KMS-11 (cell line): ENCODE results near the gene C19orf25.

Experiments
- H2AFZ ChIP-seq: fragments of 200-600 bp; sonication (generic); 2 replicates; pipeline ENCODE4 v1.6.1; 2016; ENCODE audit warnings: antibody characterized with exemption, mixed run types, low read depth
- H3K27ac ChIP-seq: fragments of 200-600 bp; sonication (generic); 2 replicates; pipeline ENCODE4 v1.6.1; 2016; ENCODE audit warnings: mild to moderate bottlenecking, mixed run types
- H3K27me3 ChIP-seq: fragments of 200-600 bp; sonication (generic); 2 replicates; pipeline ENCODE4 v1.6.1; 2017; ENCODE audit warnings: mild to moderate bottlenecking, low read depth, mixed run types, moderate library complexity; ENCODE audit not compliant: insufficient read depth
- H3K36me3 ChIP-seq: fragments of 200-600 bp; sonication (generic); 2 replicates; pipeline ENCODE4 v1.6.1; 2017; ENCODE audit warnings: mild to moderate bottlenecking, mixed run types; ENCODE audit not compliant: insufficient read depth
- H3K4me1 ChIP-seq: fragments of 200-600 bp; sonication (generic); 2 replicates; pipeline ENCODE4 v1.6.1; 2016; ENCODE audit warnings: mild to moderate bottlenecking, low read depth, mixed run types; ENCODE audit not compliant: poor library complexity, severe bottlenecking
- H3K4me2 ChIP-seq: fragments of 200-600 bp; sonication (generic); 2 replicates; pipeline ENCODE4 v1.7.0; 2016; ENCODE audit warnings: mild to moderate bottlenecking, mixed run types
- H3K4me3 ChIP-seq: fragments of 200-600 bp; sonication (generic); IDR thresholded peaks from 2 replicates; pipeline ENCODE4 v1.6.1; 2017; ENCODE audit warnings: low read depth, low read length, mixed read lengths; ENCODE audit not compliant: insufficient read depth
- H3K79me2 ChIP-seq: fragments of 200-600 bp; sonication (generic); 2 replicates; pipeline ENCODE4 v1.6.1; 2016; ENCODE audit warnings: low read depth, mixed run types; ENCODE audit not compliant: insufficient read depth
- H3K9ac ChIP-seq: fragments of 200-600 bp; sonication (generic); 2 replicates; pipeline ENCODE4 v1.6.1; 2016; ENCODE audit warnings: mild to moderate bottlenecking, mixed run types
- H4K20me1 ChIP-seq: fragments of 200-600 bp; sonication (generic); 2 replicates; pipeline ENCODE4 v1.6.1; 2016; ENCODE audit warnings: mild to moderate bottlenecking, mixed run types; ENCODE audit not compliant: insufficient read depth
- CTCF ChIP-seq: fragments of 200-600 bp; sonication (generic); conservative IDR thresholded peaks from 2 replicates; pipeline ENCODE4 v1.6.1; 2017; ENCODE audit warnings: low read depth, mild to moderate bottlenecking, antibody characterized with exemption, low read length, moderate library complexity, mixed read lengths

The C19orf25 gene

DNA sequence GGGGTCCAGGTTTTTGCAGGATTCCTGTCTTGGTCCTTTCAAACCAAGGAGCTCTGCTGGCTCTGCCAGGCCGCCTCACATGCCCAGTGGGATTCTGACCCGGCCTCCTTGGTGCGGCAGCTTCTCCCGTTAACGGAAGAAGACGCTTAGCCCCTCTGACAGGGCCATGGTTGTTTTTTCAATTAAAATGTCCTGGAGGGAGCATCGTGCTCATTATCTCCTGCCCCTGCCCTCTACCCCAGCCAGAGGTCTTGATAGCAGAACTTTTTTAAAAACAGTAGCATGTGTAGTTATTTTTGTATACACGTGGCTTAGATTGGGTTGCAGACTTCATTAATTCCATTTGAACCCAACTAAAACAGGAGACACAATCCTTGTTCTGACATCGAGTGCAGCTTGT lies 52.3 kb downstream of the C19orf25 start:
- Histone ChIP-seq H3K9ac (no peak overlapping the region), H3K4me2 (no peak overlapping the region), H3K27ac (no peak overlapping the region), H3K36me3 (no peaks in the 10 kb centered on the region; the same call in 1 of the 2 replicates), H3K4me3 (no peak overlapping the region), H4K20me1 (peaks cover 5% of the 10 kb centered on the region; the same call in 1 of the 2 replicates), H2AFZ (no peak overlapping the region), H3K27me3 (no peaks in the 10 kb centered on the region), H3K4me1 (no peaks in the 10 kb centered on the region), H3K79me2 (peaks cover 27% of the 10 kb centered on the region; the same call in 1 of the 2 replicates)
- no peak for TF ChIP-seq CTCF

GRCh38 chr19:1425902-1426301 lies 53.1 kb downstream of the C19orf25 start:
- TF ChIP-seq CTCF: no peak

DNA sequence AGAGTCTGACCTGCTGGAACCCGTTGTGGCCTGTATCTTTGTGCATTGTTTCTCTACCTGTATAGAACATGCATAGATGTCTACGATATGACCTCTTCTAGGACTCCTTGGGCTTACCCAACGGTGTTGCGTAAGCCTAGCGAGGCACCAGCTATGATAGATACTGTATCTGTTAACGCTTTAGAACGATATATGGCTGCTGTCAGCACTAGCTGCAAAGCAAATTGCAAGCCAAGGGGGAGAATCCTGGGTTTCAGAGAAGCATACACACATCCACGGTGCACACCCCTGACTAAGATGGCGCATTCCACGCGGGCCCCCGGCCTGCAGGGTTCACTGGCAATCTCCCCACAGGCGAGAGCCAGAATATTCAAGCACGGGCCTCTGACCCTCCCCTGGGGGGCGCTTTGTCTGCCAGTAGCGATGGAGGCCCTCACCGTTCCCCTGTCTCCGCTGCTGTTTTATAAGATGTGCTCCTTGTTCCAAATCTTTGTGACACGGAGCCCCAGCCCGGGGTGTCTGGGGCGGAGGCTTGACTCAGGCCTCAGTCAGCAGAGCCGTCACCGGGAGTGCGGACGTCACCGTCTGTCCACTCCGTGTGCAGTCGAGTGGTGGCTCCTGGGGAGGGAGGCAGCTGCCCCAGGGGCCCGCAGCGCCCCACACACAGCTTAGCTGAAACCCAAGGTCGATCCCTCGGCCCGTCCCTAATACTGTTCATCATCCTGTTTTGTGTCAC lies 53.7 kb downstream of the C19orf25 start:
- Histone ChIP-seq H3K9ac (no peak overlapping the region), H3K4me3 (no peak overlapping the region), H3K4me1 (no peaks in the 10 kb centered on the region), H4K20me1 (peaks cover 5% of the 10 kb centered on the region; the same call in 1 of the 2 replicates), H3K79me2 (peaks cover 34% of the 10 kb centered on the region; the same call in 1 of the 2 replicates), H3K27ac (no peak overlapping the region), H2AFZ (no peak overlapping the region), H3K27me3 (no peaks in the 10 kb centered on the region), H3K36me3 (no peaks in the 10 kb centered on the region; the same call in 1 of the 2 replicates), H3K4me2 (no peak overlapping the region)
- no peak for TF ChIP-seq CTCF

More at GRCh38 chr19:1425902-1426301, 53.1 kb downstream of the C19orf25 start:
- H3K27ac ChIP-seq: no peak overlapping the region
- peaks cover 5% of the 10 kb centered on the region; the same call in 1 of the 2 replicates for H4K20me1 ChIP-seq
- H3K4me2 ChIP-seq: no peak overlapping the region
- H3K4me1 ChIP-seq: no peaks in the 10 kb centered on the region
- no peak overlapping the region for H3K9ac ChIP-seq
- no peaks in the 10 kb centered on the region; the same call in 1 of the 2 replicates for H3K36me3 ChIP-seq
- peaks cover 29% of the 10 kb centered on the region; the same call in 1 of the 2 replicates for H3K79me2 ChIP-seq
- H3K4me3 ChIP-seq: no peak overlapping the region
- H3K27me3 ChIP-seq: no peaks in the 10 kb centered on the region
- H2AFZ ChIP-seq: no peak overlapping the region

- H3K27me3 ChIP-seq: no peaks in the 10 kb centered on the region
- no peak overlapping the region for H3K4me3 ChIP-seq
- no peak overlapping the region for H3K27ac ChIP-seq
- no peaks in the 10 kb centered on the region; the same call in 1 of the 2 replicates for H3K36me3 ChIP-seq
- peaks cover 5% of the 10 kb centered on the region; the same call in 1 of the 2 replicates for H4K20me1 ChIP-seq
- no peaks in the 10 kb centered on the region for H3K4me1 ChIP-seq
- H2AFZ ChIP-seq: no peak overlapping the region
- no peak overlapping the region for H3K4me2 ChIP-seq
- TF ChIP-seq CTCF: no peak
- peaks cover 35% of the 10 kb centered on the region; the same call in 1 of the 2 replicates for H3K79me2 ChIP-seq
- no peak overlapping the region for H3K9ac ChIP-seq
These were observed 54.6 kb downstream of the C19orf25 start for GRCh38 chr19:1424192-1424955.
